ENCODE results near the gene DISC1. TPM values are rescaled to one million over a fixed set of nuclear protein-coding genes. Genes with fewer than 3 reads are reported as not detected.

Gene DISC1
- total and polyA plus RNA-seq, 2 of the 13 experiments (the other 11 are each of a cell fraction or from before 2014, with no cell fraction given), result 4.2 to 4.6 TPM

DNA sequence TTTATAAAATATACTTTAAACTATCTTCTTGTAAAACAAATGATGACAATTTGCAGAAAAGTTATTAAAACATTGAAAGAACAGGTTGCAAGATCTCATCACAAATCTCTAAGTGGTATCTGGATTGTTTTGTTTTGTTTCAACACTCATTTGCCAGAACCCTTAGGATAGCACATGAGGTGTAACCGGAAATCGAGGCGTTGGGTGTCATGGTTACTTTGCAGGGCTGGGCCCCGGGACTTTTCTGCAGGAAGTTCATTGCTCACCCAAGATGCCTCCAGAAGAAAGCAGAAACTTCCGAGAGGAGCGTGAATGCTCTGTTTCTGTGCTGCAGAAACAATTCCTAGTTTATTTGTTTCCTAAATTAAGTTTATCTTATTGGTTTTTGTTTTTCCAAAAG, 2.5 kb downstream of the DISC1 start:
- no peaks in the 10 kb centered on the region; a peak in 1 of 5 replicates for H3K27me3 ChIP-seq (ENCODE audit: control insufficient read depth in 1 of 2, insufficient read depth in 2 of 2, low read length in 2 of 2)
- H3K27ac ChIP-seq (ENCODE audit: extremely low read length, insufficient read depth, low read length), result no peak overlapping the region
- FAIRE-seq, result no peak
- no peak for ATAC-seq
- no peak for TF ChIP-seq NAIF1 (CRISPR knock-in tag; IDR thresholded peaks at IDR 0.05; ENCODE audit: borderline replicate concordance)
- TF ChIP-seq ZNF331 (CRISPR knock-in tag; IDR thresholded peaks at IDR 0.05), result no peak
- TF ChIP-seq, protein P1, sequence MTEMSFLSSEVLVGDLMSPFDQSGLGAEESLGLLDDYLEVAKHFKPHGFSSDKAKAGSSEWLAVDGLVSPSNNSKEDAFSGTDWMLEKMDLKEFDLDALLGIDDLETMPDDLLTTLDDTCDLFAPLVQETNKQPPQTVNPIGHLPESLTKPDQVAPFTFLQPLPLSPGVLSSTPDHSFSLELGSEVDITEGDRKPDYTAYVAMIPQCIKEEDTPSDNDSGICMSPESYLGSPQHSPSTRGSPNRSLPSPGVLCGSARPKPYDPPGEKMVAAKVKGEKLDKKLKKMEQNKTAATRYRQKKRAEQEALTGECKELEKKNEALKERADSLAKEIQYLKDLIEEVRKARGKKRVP (CRISPR knock-in tag; IDR thresholded peaks at IDR 0.05), result no peak
- TF ChIP-seq TMF1 (CRISPR knock-in tag; IDR thresholded peaks at IDR 0.05; ENCODE audit: low read depth), result no peak
- no peak for TF ChIP-seq KLF16 (CRISPR knock-in tag; IDR thresholded peaks at IDR 0.05)
- TF ChIP-seq ZNF121 (CRISPR knock-in tag; IDR thresholded peaks at IDR 0.05), result no peak
- TF ChIP-seq PCBP2 (optimal IDR thresholded peaks at IDR 0.05; ENCODE audit: low read depth, low read length, poor library complexity, severe bottlenecking), result no peak
- no peak for TF ChIP-seq ZNF34 (CRISPR knock-in tag; IDR thresholded peaks at IDR 0.05; ENCODE audit: borderline replicate concordance)
- TF ChIP-seq RFX3 (CRISPR knock-in tag; IDR thresholded peaks at IDR 0.05), result no peak
- no peak for TF ChIP-seq E2F5 (CRISPR knock-in tag; conservative IDR thresholded peaks at IDR 0.05)
- TF ChIP-seq ZBTB8A (CRISPR knock-in tag; IDR thresholded peaks at IDR 0.05; ENCODE audit: borderline replicate concordance, low read depth), result no peak
- TF ChIP-seq HOXA9 (CRISPR knock-in tag; IDR thresholded peaks at IDR 0.05; ENCODE audit: borderline replicate concordance), result no peak
- no peak for TF ChIP-seq ZNF225 (CRISPR knock-in tag; IDR thresholded peaks at IDR 0.05)
- TF ChIP-seq SP140L (CRISPR knock-in tag; IDR thresholded peaks at IDR 0.05; ENCODE audit: borderline replicate concordance), result no peak
- TF ChIP-seq, protein P2, sequence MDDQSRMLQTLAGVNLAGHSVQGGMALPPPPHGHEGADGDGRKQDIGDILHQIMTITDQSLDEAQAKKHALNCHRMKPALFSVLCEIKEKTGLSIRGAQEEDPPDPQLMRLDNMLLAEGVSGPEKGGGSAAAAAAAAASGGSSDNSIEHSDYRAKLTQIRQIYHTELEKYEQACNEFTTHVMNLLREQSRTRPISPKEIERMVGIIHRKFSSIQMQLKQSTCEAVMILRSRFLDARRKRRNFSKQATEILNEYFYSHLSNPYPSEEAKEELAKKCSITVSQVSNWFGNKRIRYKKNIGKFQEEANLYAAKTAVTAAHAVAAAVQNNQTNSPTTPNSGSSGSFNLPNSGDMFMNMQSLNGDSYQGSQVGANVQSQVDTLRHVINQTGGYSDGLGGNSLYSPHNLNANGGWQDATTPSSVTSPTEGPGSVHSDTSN (CRISPR knock-in tag; IDR thresholded peaks at IDR 0.05; ENCODE audit: borderline replicate concordance), result no peak
- TF ChIP-seq, protein P3, sequence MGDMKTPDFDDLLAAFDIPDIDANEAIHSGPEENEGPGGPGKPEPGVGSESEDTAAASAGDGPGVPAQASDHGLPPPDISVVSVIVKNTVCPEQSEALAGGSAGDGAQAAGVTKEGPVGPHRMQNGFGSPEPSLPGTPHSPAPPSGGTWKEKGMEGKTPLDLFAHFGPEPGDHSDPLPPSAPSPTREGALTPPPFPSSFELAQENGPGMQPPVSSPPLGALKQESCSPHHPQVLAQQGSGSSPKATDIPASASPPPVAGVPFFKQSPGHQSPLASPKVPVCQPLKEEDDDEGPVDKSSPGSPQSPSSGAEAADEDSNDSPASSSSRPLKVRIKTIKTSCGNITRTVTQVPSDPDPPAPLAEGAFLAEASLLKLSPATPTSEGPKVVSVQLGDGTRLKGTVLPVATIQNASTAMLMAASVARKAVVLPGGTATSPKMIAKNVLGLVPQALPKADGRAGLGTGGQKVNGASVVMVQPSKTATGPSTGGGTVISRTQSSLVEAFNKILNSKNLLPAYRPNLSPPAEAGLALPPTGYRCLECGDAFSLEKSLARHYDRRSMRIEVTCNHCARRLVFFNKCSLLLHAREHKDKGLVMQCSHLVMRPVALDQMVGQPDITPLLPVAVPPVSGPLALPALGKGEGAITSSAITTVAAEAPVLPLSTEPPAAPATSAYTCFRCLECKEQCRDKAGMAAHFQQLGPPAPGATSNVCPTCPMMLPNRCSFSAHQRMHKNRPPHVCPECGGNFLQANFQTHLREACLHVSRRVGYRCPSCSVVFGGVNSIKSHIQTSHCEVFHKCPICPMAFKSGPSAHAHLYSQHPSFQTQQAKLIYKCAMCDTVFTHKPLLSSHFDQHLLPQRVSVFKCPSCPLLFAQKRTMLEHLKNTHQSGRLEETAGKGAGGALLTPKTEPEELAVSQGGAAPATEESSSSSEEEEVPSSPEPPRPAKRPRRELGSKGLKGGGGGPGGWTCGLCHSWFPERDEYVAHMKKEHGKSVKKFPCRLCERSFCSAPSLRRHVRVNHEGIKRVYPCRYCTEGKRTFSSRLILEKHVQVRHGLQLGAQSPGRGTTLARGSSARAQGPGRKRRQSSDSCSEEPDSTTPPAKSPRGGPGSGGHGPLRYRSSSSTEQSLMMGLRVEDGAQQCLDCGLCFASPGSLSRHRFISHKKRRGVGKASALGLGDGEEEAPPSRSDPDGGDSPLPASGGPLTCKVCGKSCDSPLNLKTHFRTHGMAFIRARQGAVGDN (CRISPR knock-in tag; IDR thresholded peaks at IDR 0.05), result no peak
- no peak for DNase-seq (ENCODE audit: low spot score)
- H3K4me3 ChIP-seq (replicated peaks in 1 of 3; ENCODE audit: insufficient read depth in 1 of 3, low read depth in 2 of 3, low read length in 3 of 3), result no peak overlapping the region
- H3K36me3 ChIP-seq (replicated peaks in 1 of 2; ENCODE audit: control insufficient read depth in 1 of 2, insufficient read depth in 2 of 2, low read length in 2 of 2), result no peaks in the 10 kb centered on the region
- ChIA-PET POLR2A (no interaction called here), CTCF (ENCODE audit: low intra/inter-chr PET ratio, low total read pairs) (no interaction called here)
- H3K79me2 ChIP-seq (ENCODE audit: insufficient read depth, low read length), result peaks cover 12% of the 10 kb centered on the region
- no TSS peak for BruUV-seq (replicated peaks)
- peaks cover 49% of the 10 kb centered on the region for H3K4me1 ChIP-seq (ENCODE audit: insufficient read depth, low read length)
- no peak overlapping the region for H3K9ac ChIP-seq (ENCODE audit: insufficient read depth, low read depth, low read length)
- no peaks in the 10 kb centered on the region for H4K20me1 ChIP-seq (ENCODE audit: insufficient read depth, low read length)
- no peak overlapping the region; the same call in 1 of the 2 replicates for H3K4me2 ChIP-seq (ENCODE audit: low read depth, low read length)
- no peak overlapping the region for H2AFZ ChIP-seq (ENCODE audit: low read length)
- intact Hi-C loops (cut with micrococcal nuclease; ENCODE audit: unreplicated experiment) (no loop called here), in situ Hi-C loops (cut with HindIII; ENCODE audit: extremely low pct_ligation_motif_present, low pct_unique_long_range_greater_than_20kb) (no loop called here)
- no peaks in the 10 kb centered on the region for H3K9me3 ChIP-seq (ENCODE audit: low read length)
- 92% methylated on average over 6 of the region's 6 CpGs for WGBS (ENCODE audit: low lambda C conversion rate)
